Kidney (tissue), 14 donors: ENCODE data around the gene CARD11. TPM values are rescaled to one million over a fixed set of nuclear protein-coding genes. Genes with fewer than 3 reads are reported as not detected.

Experiments
- DNase-seq, 5 donors: peaks; one replicate each; pipeline ENCODE4 v3.0.0-alpha.2; 2013 to 2020
- FAIRE-seq: peaks from 2 replicates; lab custom pipeline; 2012; peaks lifted over from hg19 to GRCh38; lab: Jason Lieb, UNC
- H3K27ac ChIP-seq, 2 donors: one replicate each; pipeline ENCODE4 v1.7.0; 2013; ENCODE audit warnings: low read depth in 2 of 2, low read length in 2 of 2, inconsistent platforms in 1 of 2
- H3K27me3 ChIP-seq: one replicate; pipeline ENCODE4 v1.7.1; 2013; ENCODE audit warnings: low read length, inconsistent platforms; ENCODE audit not compliant: control insufficient read depth, insufficient read depth
- H3K36me3 ChIP-seq, 3 donors: one replicate each; pipeline versions ENCODE4 v1.7.0 to v1.7.1; 2013; ENCODE audit warnings: low read length in 3 of 3, control low read depth in 1 of 3, inconsistent platforms in 1 of 3; ENCODE audit not compliant: insufficient read depth in 3 of 3, control insufficient read depth in 2 of 3
- H3K4me1 ChIP-seq, 3 donors: one replicate each; pipeline versions ENCODE4 v1.7.0 to v1.7.1; 2013; ENCODE audit warnings: low read length in 3 of 3, inconsistent platforms in 1 of 3, low read depth in 1 of 3; ENCODE audit not compliant: control insufficient read depth in 2 of 3, insufficient read depth in 2 of 3
- H3K4me3 ChIP-seq, 3 donors: one replicate each; pipeline versions ENCODE4 v1.7.0 to v1.8.1; 2013; ENCODE audit warnings: low read length in 3 of 3, control low read depth in 1 of 3, inconsistent platforms in 1 of 3
- H3K9ac ChIP-seq, 3 donors: one replicate each; pipeline versions ENCODE4 v1.7.0 to v1.7.1; 2013; ENCODE audit warnings: low read length in 3 of 3, control low read depth in 1 of 3, inconsistent platforms in 1 of 3
- H3K9me3 ChIP-seq, 3 donors: one replicate each; pipeline versions ENCODE4 v1.7.0 to v1.7.1; 2013; ENCODE audit warnings: low read length in 3 of 3, control low read depth in 1 of 3, inconsistent platforms in 1 of 3; ENCODE audit not compliant: control insufficient read depth in 2 of 3, insufficient read depth in 1 of 3
- CTCF ChIP-seq: IDR thresholded peaks from 3 replicates; pipeline ENCODE4 v1.5.1; 2012; ENCODE audit warnings: mild to moderate bottlenecking, moderate library complexity, borderline replicate concordance; ENCODE audit not compliant: insufficient read depth; ENCODE audit errors: extremely low read depth
- intact Hi-C: fragments of 100-400 bp; cut with DNase I; formaldehyde crosslinking; loops from one replicate; pipeline ENCODE4 v1.11.1; 2022
- polyA plus RNA-seq: library from polyadenylated mRNA; stranded (reverse); fragments of 350-450 nt; fragmentation: Illumina TruSeq; extraction: RNeasy Lipid Tissue Mini Kit (QIAGEN cat#74804); gene quantifications from one replicate; pipeline ENCODE4 v1.2.3, GENCODE V29; 2014; ENCODE audit warnings: low read depth, low replicate concordance; ENCODE audit not compliant: insufficient read depth
- total RNA-seq: library from RNA; stranded (reverse); fragmentation: NEBNext Ultra II Directional; extraction: Animal tissue kit (Norgen Biotek cat#: 25700); gene quantifications from one replicate; pipeline ENCODE4 v1.2.1, GENCODE V29; 2021
- donor health status: control.
- donor health status: control.
- donor health status: control.
- donor health status: control.
- donor health status: control.
- donor health status: DM: yes; HTN: yes; CAD: no.
- donor health status: Normal renal cell carcinoma (clear cell type).

Gene CARD11
- total and polyA plus RNA-seq, 2 donors from 2014 or later, result 0.22 to 9.6 TPM

- no peak for TF ChIP-seq CTCF
- FAIRE-seq (no peak), DNase-seq (peak in 1 of 5 donors; percentile 59)
- no peaks in the 10 kb centered on the region for H3K4me1 ChIP-seq
- H3K36me3 ChIP-seq, result no peaks in the 10 kb centered on the region
- no peaks in the 10 kb centered on the region for H3K27me3 ChIP-seq
- intact Hi-C loops, result no loop called here
- H3K9ac ChIP-seq, result no peak overlapping the region
- H3K27ac ChIP-seq, result no peak overlapping the region
- peaks cover 0 to 6% (median 0%) of the 10 kb centered on the region in 3 donors for H3K9me3 ChIP-seq
- no peak overlapping the region for H3K4me3 ChIP-seq
Observed at GRCh38 chr7:2905500-2905899, 138.2 kb downstream of the CARD11 start.

- Histone ChIP-seq H3K27ac (no peak overlapping the region), H3K4me3 (no peak overlapping the region), H3K9me3 (peaks cover 0 to 6% (median 0%) of the 10 kb centered on the region in 3 donors), H3K27me3 (no peaks in the 10 kb centered on the region), H3K4me1 (no peaks in the 10 kb centered on the region), H3K36me3 (no peaks in the 10 kb centered on the region), H3K9ac (no peak overlapping the region)
- DNase-seq (no peak), FAIRE-seq (no peak)
- TF ChIP-seq CTCF, result no peak
- intact Hi-C loops, result no loop called here
Observed at GRCh38 chr7:2905027-2905426, 138.6 kb downstream of the CARD11 start.

- H3K27me3 ChIP-seq, result no peaks in the 10 kb centered on the region
- H3K4me3 ChIP-seq, result no peak overlapping the region
- H3K36me3 ChIP-seq, result no peaks in the 10 kb centered on the region
- H3K9me3 ChIP-seq, result peaks cover 0 to 6% (median 0%) of the 10 kb centered on the region in 3 donors
- H3K27ac ChIP-seq, result no peak overlapping the region
- FAIRE-seq (no peak), DNase-seq (peak in 4 of 5 donors; percentile 55 to 82 (median 74))
- intact Hi-C loops, result no loop called here
- H3K4me1 ChIP-seq, result no peaks in the 10 kb centered on the region
- H3K9ac ChIP-seq, result no peak overlapping the region
- no peak for TF ChIP-seq CTCF
Observed at GRCh38 chr7:2904202-2904601, 139.5 kb downstream of the CARD11 start.

- intact Hi-C loops, result no loop called here
- Histone ChIP-seq H3K27ac (no peak overlapping the region), H3K9me3 (peaks cover 0 to 8% (median under 1%) of the 10 kb centered on the region in 3 donors), H3K27me3 (no peaks in the 10 kb centered on the region), H3K36me3 (no peaks in the 10 kb centered on the region), H3K9ac (no peak overlapping the region), H3K4me1 (no peaks in the 10 kb centered on the region), H3K4me3 (no peak overlapping the region)
- DNase-seq, result peak in 2 of 5 donors; percentile 33 to 63
- no peak for FAIRE-seq
- no peak for TF ChIP-seq CTCF
Observed at GRCh38 chr7:2903682-2904162, 139.9 kb downstream of the CARD11 start.
